Central memory CD8-positive, alpha-beta T cell (primary cell): ENCODE results near the gene ADGRF1.

ENCODE experiments used
- ATAC-seq: fragments of 150-1000 bp; cut with Tn5 transposase; replicated peaks from 2 replicates; pipeline ENCODE4 v1.10.0; 2022; ENCODE audit warnings: mild to moderate bottlenecking, moderate FRiP score, moderate number of reproducible peaks; ENCODE audit not compliant: poor library complexity, severe bottlenecking; ENCODE audit errors: extremely low read depth
- DNase-seq, 2 donors: peaks; one replicate each; pipeline ENCODE4 v3.0.0; 2021; ENCODE audit warnings: low spot score in 2 of 2
- H3K27ac Mint-ChIP-seq: one replicate; pipeline ENCODE4 v1.8.0; 2022; ENCODE audit warnings: low read depth, mild to moderate bottlenecking, moderate library complexity, mixed read lengths
- H3K27me3 Mint-ChIP-seq: one replicate; pipeline ENCODE4 v1.8.0; 2022; ENCODE audit warnings: mixed read lengths
- H3K36me3 Mint-ChIP-seq: one replicate; pipeline ENCODE4 v1.8.0; 2022; ENCODE audit warnings: mild to moderate bottlenecking, moderate library complexity, mixed read lengths; ENCODE audit not compliant: insufficient read depth
- H3K4me1 Mint-ChIP-seq: one replicate; pipeline ENCODE4 v1.8.0; 2022; ENCODE audit warnings: mixed read lengths
- H3K4me3 Mint-ChIP-seq: one replicate; pipeline ENCODE4 v1.8.0; 2022; ENCODE audit warnings: mild to moderate bottlenecking, moderate library complexity, mixed read lengths
- H3K9me3 Mint-ChIP-seq: one replicate; pipeline ENCODE4 v1.8.0; 2022; ENCODE audit warnings: mixed read lengths

The ADGRF1 gene

DNA sequence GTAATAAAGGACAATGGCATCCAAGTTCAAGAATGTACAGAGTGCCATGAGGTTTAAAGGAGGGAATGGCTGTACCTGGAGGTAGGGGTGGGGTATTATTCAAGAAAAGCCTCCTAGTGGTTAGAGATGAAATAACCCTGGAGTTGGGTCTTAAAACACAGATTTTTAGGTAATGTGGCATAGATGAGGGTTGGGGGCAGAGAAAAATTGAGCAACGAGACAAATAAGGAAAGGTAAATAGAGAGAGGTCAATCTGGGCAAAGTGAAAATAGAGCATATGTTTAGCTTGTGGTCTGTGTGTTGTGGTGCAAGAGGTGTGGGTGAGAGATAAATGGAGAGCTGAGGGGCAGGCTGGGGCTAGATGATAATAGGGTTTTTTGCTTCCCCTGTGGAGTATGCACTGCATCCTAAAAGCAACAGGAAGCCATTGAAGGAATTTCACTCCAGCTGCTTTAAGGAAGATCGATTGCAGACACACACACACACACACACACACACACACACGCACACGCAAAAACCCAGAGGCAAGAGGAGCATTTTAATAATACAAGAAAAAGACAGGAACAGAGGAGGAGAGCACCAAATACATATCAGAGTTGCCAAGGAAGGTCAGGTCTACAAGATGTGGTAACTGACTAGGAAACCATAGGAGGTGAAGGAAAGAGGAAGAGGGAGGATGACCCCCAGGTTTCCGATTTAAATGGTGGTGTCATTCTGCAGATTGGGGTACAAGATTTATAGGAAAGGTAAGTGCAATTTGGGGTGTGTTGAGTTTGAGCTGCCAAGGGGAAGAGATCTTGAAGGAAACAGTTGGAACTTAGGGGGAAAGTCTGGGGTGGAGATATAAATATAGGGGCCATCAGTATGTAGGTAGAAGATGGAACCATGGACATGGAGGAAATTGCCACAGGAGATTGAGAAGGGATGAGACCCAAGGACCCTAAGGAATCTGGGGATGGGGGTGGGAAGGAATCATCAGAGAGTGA lies 31.3 kb upstream of the ADGRF1 start:
- no peaks in the 10 kb centered on the region for H3K36me3 Mint-ChIP-seq
- H3K27ac Mint-ChIP-seq: no peak overlapping the region
- H3K4me1 Mint-ChIP-seq: no peaks in the 10 kb centered on the region
- no peak overlapping the region for H3K4me3 Mint-ChIP-seq
- ATAC-seq: no peak
- no peaks in the 10 kb centered on the region for H3K27me3 Mint-ChIP-seq
- H3K9me3 Mint-ChIP-seq: no peaks in the 10 kb centered on the region
- no peak for DNase-seq

- H3K4me3 Mint-ChIP-seq: no peak overlapping the region
- no peak overlapping the region for H3K27ac Mint-ChIP-seq
- H3K27me3 Mint-ChIP-seq: no peaks in the 10 kb centered on the region
- H3K9me3 Mint-ChIP-seq: no peaks in the 10 kb centered on the region
- no peak for ATAC-seq
- H3K4me1 Mint-ChIP-seq: no peaks in the 10 kb centered on the region
- DNase-seq: no peak
- no peaks in the 10 kb centered on the region for H3K36me3 Mint-ChIP-seq
Observed at GRCh38 chr6:47072667-47073066, 30.5 kb upstream of the ADGRF1 start.

GRCh38 chr6:47071681-47072080 lies 29.5 kb upstream of the ADGRF1 start:
- Mint-ChIP-seq H3K4me3 (no peak overlapping the region), H3K4me1 (no peaks in the 10 kb centered on the region), H3K9me3 (no peaks in the 10 kb centered on the region), H3K36me3 (no peaks in the 10 kb centered on the region), H3K27ac (no peak overlapping the region), H3K27me3 (no peaks in the 10 kb centered on the region)
- no peak for DNase-seq
- no peak for ATAC-seq

GRCh38 chr6:47070461-47070860 lies 28.3 kb upstream of the ADGRF1 start:
- no peaks in the 10 kb centered on the region for H3K36me3 Mint-ChIP-seq
- H3K27me3 Mint-ChIP-seq: no peaks in the 10 kb centered on the region
- no peak overlapping the region for H3K4me3 Mint-ChIP-seq
- no peak for ATAC-seq
- no peaks in the 10 kb centered on the region for H3K9me3 Mint-ChIP-seq
- no peak for DNase-seq
- no peak overlapping the region for H3K27ac Mint-ChIP-seq
- H3K4me1 Mint-ChIP-seq: no peaks in the 10 kb centered on the region

DNA sequence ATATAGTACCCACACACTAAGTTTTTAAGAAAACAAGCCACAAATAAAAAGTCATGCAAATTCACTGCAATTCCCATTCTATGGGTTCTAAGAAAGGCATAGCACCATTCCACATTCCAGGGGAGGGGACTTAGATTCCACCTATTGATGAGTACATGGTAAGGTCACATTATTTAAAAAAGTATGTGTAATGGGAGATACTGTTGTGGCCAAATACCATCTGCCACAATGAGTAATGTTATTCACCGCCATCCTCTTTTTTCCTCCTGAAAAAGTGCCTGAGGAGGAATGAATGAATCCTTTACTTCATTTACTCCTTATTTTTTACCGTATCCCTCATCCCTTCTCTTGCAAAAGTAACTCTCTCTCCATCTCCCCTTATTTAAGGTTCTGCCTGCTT lies 27.0 kb upstream of the ADGRF1 start:
- no peaks in the 10 kb centered on the region for H3K9me3 Mint-ChIP-seq
- H3K27ac Mint-ChIP-seq: no peak overlapping the region
- ATAC-seq (no peak), DNase-seq (no peak)
- no peaks in the 10 kb centered on the region for H3K4me1 Mint-ChIP-seq
- no peak overlapping the region for H3K4me3 Mint-ChIP-seq
- H3K36me3 Mint-ChIP-seq: no peaks in the 10 kb centered on the region
- peaks cover 2% of the 10 kb centered on the region for H3K27me3 Mint-ChIP-seq

GRCh38 chr6:47066418-47066817 lies 24.3 kb upstream of the ADGRF1 start:
- Mint-ChIP-seq H3K27me3 (peaks cover 8% of the 10 kb centered on the region), H3K4me3 (no peak overlapping the region), H3K27ac (no peak overlapping the region), H3K4me1 (no peaks in the 10 kb centered on the region), H3K9me3 (no peaks in the 10 kb centered on the region), H3K36me3 (no peaks in the 10 kb centered on the region)
- no peak for ATAC-seq
- no peak for DNase-seq

GRCh38 chr6:47064274-47064673 lies 22.1 kb upstream of the ADGRF1 start:
- DNase-seq: no peak
- Mint-ChIP-seq H3K4me3 (no peak overlapping the region), H3K27me3 (peaks cover 8% of the 10 kb centered on the region), H3K27ac (no peak overlapping the region), H3K9me3 (no peaks in the 10 kb centered on the region), H3K4me1 (no peaks in the 10 kb centered on the region), H3K36me3 (no peaks in the 10 kb centered on the region)
- ATAC-seq: no peak

- Mint-ChIP-seq H3K4me1 (no peaks in the 10 kb centered on the region), H3K27ac (no peak overlapping the region), H3K9me3 (no peaks in the 10 kb centered on the region), H3K27me3 (peaks cover 8% of the 10 kb centered on the region), H3K4me3 (no peak overlapping the region), H3K36me3 (no peaks in the 10 kb centered on the region)
- DNase-seq (no peak), ATAC-seq (no peak)
Observed at GRCh38 chr6:47062346-47062745, 20.2 kb upstream of the ADGRF1 start.

GRCh38 chr6:47061309-47062300 lies 19.5 kb upstream of the ADGRF1 start:
- no peaks in the 10 kb centered on the region for H3K36me3 Mint-ChIP-seq
- H3K27me3 Mint-ChIP-seq: peaks cover 8% of the 10 kb centered on the region
- ATAC-seq: no peak
- H3K27ac Mint-ChIP-seq: no peak overlapping the region
- H3K4me3 Mint-ChIP-seq: no peak overlapping the region
- H3K9me3 Mint-ChIP-seq: no peaks in the 10 kb centered on the region
- no peak for DNase-seq
- no peaks in the 10 kb centered on the region for H3K4me1 Mint-ChIP-seq

- no peak for ATAC-seq
- H3K36me3 Mint-ChIP-seq: no peaks in the 10 kb centered on the region
Observed at GRCh38 chr6:47059216-47059885, 17.2 kb upstream of the ADGRF1 start.

DNA sequence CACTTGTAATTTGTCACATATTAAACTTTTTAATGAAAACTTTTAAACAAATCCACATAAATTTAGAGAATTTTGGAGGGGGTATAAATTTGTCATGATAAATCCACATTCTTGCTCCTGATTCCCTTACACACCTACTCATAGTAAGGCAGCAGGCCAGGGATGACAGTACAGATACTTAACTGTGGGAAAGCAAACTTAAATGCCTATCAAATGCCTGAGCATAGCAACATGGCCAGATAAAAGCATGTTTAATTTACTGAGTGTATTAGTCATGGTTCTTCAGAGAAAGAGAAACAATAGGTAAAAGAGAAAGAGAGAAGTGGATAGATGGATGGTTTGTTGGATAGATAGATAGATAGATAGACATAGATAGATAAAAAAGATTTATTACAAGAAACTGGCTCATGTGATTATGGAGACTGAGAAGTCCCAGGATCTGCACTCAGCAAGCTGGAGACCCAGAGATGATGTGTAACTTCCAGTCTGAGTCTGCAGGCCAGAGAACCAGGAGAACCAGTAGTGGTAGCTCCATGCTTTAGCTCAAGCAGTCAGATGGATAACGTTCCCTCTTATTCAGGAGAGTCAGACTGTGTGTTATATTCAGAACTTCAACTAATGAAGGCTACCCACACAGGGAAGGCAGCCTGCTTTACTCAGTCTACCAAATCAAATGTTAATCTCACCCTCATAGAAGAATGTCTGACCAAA lies 15.9 kb upstream of the ADGRF1 start:
- Mint-ChIP-seq H3K36me3 (no peaks in the 10 kb centered on the region), H3K4me3 (no peak overlapping the region), H3K27ac (no peak overlapping the region), H3K4me1 (no peaks in the 10 kb centered on the region), H3K9me3 (no peaks in the 10 kb centered on the region), H3K27me3 (no peaks in the 10 kb centered on the region)
- no peak for DNase-seq
- no peak for ATAC-seq

More at GRCh38 chr6:47059216-47059885, 17.2 kb upstream of the ADGRF1 start:
- no peak overlapping the region for H3K4me3 Mint-ChIP-seq
- DNase-seq: no peak
- H3K9me3 Mint-ChIP-seq: no peaks in the 10 kb centered on the region
- H3K27ac Mint-ChIP-seq: no peak overlapping the region
- H3K4me1 Mint-ChIP-seq: no peaks in the 10 kb centered on the region
- H3K27me3 Mint-ChIP-seq: peaks cover 8% of the 10 kb centered on the region

- Mint-ChIP-seq H3K4me3 (no peak overlapping the region), H3K27me3 (no peaks in the 10 kb centered on the region), H3K36me3 (no peaks in the 10 kb centered on the region), H3K9me3 (no peaks in the 10 kb centered on the region), H3K4me1 (no peaks in the 10 kb centered on the region), H3K27ac (no peak overlapping the region)
- DNase-seq: no peak
- no peak for ATAC-seq
Observed at GRCh38 chr6:47056832-47057231, 14.7 kb upstream of the ADGRF1 start.
